HG02870 (cell line): Measurements from ENCODE around the gene DMD.
"Not testable (repeated sequence)": the region's sequence is repeated elsewhere in the genome, so short reads cannot be mapped to it uniquely, and the experiment has no call there.

Source experiments
- ATAC-seq: cut with Tn5 transposase; IDR thresholded peaks from one replicate; pipeline ENCODE4 v1.9.1; 2021; ENCODE audit warnings: mild to moderate bottlenecking, moderate library complexity; ENCODE audit not compliant: unreplicated experiment

The DMD gene

GRCh38 chrX:32867781-32868523, 343.4 kb downstream of the DMD start:
- no peak for ATAC-seq

DNA sequence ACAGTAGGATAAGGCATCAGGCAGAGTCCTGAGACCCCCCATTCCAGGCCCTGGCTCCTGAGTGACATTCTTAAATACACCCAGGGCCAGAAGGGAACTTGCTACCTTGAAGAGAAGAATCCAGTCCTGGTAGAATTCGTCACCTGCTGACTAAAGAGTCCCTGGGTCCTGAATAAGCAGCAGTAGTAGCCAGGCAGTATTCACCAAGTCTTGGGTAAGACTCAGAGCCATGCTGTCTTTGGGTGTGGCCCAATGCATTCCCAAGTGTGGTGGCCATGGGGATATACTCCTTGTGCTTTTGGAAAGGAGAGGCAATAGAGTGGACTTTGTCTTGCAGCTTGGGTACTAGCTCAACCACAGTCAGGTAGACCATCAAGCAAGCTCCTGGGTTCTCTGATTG, 359.1 kb downstream of the DMD start:
- no peak for ATAC-seq

GRCh38 chrX:32851556-32851955, 359.8 kb downstream of the DMD start:
- ATAC-seq = no peak

GRCh38 chrX:32847921-32848320, 363.4 kb downstream of the DMD start:
- ATAC-seq = no peak

DNA sequence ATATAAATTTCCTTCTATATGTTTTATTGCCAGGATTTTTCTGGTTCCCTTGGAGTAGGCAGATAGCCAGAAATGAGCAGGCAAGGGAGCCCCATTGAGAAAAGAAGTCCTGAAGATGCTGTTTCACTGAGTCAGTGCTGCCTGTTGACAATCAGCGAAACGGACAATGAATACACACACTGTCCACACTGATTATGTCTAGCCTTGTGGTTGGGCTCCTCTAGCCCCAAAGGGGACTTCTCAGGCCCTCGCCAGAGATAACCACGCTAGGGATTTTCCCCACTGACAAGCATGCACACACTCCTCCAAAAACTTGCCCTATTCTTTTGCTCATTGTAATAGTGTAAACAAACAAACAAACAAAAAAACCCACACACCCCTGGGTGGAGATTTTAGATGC, 369.3 kb downstream of the DMD start:
- no peak for ATAC-seq

- no peak for ATAC-seq
Observed at GRCh38 chrX:32839781-32840180, 371.6 kb downstream of the DMD start.

DNA sequence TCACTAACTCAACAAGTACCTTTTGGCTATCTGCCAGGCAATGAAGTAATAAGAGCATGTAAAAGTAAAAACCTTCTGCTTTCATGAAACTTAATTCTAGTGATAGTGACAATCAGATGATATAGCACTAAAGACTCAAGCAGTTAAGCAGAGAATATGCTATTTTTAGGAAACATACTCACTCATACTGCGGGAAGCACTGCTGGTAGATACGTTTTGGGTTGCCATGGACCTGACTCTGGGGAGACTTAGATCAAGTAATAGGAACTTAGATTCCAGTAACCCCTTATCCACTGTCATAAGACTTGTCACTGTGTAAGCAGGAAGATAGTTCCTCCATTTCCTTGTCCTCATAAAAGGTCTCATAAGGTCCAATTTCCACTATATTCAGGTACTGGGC, 386.3 kb downstream of the DMD start:
- no peak for ATAC-seq

GRCh38 chrX:32804034-32804433, 407.3 kb downstream of the DMD start:
- no peak for ATAC-seq

- ATAC-seq = no peak
Observed at GRCh38 chrX:32798990-32799389, 412.4 kb downstream of the DMD start.

DNA sequence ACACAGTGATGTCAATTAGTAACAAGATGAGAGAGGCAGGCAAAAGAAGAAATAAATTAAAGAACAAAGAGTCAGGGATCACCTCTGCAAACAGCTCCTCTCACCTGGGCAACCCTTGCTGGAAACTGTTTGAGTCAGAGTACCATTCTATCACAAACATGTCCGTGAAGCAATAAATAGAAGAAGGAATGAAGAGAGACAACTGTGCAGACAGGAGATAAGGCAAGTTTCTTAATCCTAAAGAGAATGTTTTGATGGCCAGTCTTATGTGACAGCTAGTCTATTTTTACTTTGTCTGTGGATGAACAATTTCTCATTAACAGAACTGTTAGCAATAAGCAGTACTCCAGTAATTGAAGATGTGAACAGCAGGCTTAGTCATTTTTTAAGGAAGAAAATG, 422.4 kb downstream of the DMD start:
- ATAC-seq = no peak

GRCh38 chrX:32780109-32780508, 431.2 kb downstream of the DMD start:
- no peak for ATAC-seq

DNA sequence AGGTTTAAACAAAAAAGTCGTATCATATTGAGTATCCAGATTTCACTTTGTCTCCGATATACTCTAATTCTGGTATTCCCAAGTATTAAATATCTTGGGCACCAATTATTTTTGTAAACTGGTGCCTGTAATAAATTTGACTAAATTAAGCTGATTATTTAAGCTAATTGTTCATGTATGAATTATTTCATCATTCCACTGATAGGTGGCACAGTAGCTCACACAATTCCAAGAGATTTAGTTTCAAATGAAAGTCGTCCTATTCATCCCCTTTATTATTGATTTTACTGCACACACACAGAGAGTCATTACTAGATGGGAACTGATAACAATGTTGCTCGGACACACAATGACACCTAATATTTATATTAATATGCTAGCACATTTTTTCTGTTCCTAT, 432.4 kb downstream of the DMD start:
- no peak for ATAC-seq

DNA sequence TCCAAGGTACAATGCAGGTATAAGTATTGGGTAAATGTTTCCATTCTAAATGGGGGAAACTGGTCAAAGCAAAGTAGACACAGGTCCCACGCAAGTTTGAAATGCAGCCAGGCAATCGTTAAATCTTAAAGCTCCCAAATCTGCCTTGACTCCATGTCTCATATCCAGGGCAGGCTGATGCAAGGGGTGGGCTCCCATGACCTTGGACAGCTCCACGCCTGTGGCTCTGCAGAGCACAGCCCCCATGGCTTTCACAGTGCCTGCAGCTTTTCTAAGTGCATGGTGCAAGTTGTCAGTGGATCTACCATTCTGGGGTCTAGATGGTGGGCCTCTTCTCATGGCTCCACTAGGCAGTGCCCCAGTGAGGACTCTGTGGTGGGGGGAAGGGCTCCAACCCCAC, 436.4 kb downstream of the DMD start:
- no peak for ATAC-seq

DNA sequence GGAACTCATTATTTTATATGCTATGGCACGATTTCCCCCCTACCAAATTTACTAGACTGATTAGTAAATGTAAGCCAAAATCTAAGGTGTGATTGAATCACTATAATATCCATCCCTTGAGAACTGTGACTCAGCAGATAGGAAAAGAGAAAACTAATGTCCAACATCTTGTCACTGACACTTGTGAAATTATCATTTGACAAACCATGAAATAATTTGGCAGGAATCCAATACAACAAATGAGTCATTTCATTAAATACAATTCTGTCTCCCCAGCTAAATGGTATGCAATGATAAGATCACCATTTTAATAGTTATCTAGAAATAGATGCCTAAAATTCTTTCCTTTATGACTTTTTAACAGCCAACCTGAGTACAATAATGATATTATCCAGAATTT, 462.3 kb downstream of the DMD start:
- no peak for ATAC-seq

DNA sequence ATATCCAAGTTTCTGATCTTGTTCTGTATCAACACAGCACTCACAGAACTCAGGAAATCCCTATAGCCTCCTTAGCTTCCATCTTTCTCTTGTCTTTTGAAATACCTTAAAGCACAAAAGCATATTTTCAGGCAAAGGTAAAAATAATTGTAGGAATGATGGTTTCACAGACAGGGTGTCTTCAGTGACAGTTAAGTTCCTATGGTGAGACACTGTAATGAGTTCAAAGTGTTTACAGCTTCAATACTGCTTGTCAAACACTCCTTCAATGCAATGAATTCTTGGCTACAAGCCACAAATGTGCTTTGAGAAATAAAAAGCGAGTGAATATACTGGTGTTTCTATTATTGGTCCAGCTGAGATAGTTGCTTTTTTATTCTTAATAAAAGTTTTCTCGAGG, 466.0 kb downstream of the DMD start:
- no peak for ATAC-seq

- no peak for ATAC-seq
Observed at GRCh38 chrX:32744921-32745320, 466.4 kb downstream of the DMD start.

- ATAC-seq = no peak
Observed at GRCh38 chrX:32741910-32742309, 469.4 kb downstream of the DMD start.

GRCh38 chrX:32708542-32708941, 502.8 kb downstream of the DMD start:
- ATAC-seq = no peak

GRCh38 chrX:32705385-32705784, 506.0 kb downstream of the DMD start:
- not testable (repeated sequence) for ATAC-seq

DNA sequence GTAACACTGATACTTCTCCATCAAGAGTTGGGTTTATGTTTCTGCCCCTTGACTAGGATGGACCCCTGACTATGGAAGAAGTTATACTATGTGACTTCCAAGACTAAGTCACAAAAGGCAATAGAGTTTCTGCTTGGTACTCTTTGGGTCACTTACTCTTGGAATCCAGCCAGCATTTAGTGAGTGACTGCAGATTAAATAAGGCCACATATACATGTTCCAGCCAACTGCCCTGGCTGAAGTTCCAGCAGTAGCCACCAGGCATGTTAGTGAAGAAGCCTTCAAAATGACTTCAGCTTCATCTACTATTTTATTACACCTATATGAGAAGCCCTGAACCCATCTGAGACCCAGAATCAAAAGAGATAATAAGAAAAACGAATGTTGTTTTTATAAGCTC, 524.0 kb downstream of the DMD start:
- no peak for ATAC-seq

DNA sequence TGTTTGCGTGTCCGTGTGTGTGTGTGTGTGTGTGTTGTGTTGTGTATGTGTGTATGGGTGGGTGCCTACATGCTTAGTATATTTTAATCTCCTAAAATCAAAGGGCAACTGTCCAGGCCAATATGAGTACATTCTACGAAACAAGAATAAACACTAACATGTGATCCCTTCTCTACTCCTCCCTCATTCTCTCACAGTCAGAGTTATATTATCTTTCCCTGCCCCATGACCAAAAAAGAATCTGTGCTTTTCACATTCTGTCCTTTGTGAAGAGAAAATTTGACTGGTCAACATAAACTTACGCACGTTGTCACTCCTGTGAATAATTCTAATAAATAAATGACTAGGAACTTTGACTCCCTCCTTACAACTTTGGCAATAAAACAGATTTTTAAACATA, 532.9 kb downstream of the DMD start:
- no peak for ATAC-seq

- ATAC-seq = no peak
Observed at GRCh38 chrX:32673193-32673592, 538.2 kb downstream of the DMD start.

DNA sequence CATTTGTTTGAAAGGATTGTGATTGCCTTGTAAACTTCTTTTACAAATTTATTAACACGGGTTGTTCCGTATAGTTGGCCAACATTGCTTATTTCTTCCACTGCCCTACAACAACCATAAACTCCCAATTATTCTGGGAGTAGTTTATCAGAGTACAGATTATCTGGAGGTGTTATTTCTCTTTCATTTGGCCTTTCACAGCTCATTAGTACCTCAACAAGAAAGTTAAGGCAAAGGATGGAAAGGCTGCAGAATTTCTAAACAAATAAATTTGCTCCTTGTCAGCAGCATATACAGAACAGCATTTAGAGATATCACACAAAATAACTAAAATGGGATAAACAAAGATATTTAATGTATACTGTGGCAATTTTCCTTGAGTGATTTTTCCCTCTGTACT, 548.8 kb downstream of the DMD start:
- ATAC-seq = no peak
